BJ (cell line): Measurements from ENCODE around the gene FRMD4A. TPM values are rescaled to one million over a fixed set of nuclear protein-coding genes. Genes with fewer than 3 reads are reported as not detected.

ENCODE experiments used
- CTCF ChIA-PET: fragments of 350-600 bp; formaldehyde crosslinking; extraction: SDS; loops from one replicate; lab custom pipeline; 2021; ENCODE audit warnings: antibody characterized with exemption, inconsistent platforms; lab: Yijun Ruan, JAX
- POLR2A ChIA-PET: fragments of 300-600 bp; sonication (Branson Sonifier 250); formaldehyde crosslinking; extraction: SDS; loops from one replicate; lab custom pipeline; 2021; ENCODE audit warnings: antibody characterized with exemption; lab: Charles Lee
- DNase-seq: peaks from one replicate; pipeline ENCODE4 v3.0.0-alpha.2; 2011; ENCODE audit warnings: low read depth
- H3K27me3 ChIP-seq: 2 replicates; pipeline ENCODE4 v1.6.0; 2011; ENCODE audit warnings: low read length; ENCODE audit not compliant: control insufficient read depth, insufficient read depth
- H3K36me3 ChIP-seq: 2 replicates; pipeline ENCODE4 v1.5.1; 2011; ENCODE audit warnings: low read length; ENCODE audit not compliant: control insufficient read depth, insufficient read depth
- H3K4me3 ChIP-seq: 2 replicates; pipeline ENCODE4 v1.5.1; 2011; ENCODE audit warnings: low read depth, mild to moderate bottlenecking, control low read depth, low read length
- polyA plus RNA-seq: library from polyadenylated mRNA; depleted of rRNA; stranded (reverse); fragments of >200 nt; gene quantifications from 2 replicates; pipeline ENCODE4 v1.2.3, GENCODE V29; 2011
- TF ChIP-seq, protein P1 (sequence below): IDR thresholded peaks from 2 replicates; pipeline ENCODE4 v1.5.1; 2011; ENCODE audit warnings: low read depth, mild to moderate bottlenecking, control low read depth, inconsistent platforms, low read length, moderate library complexity; ENCODE audit not compliant: insufficient read depth

The FRMD4A gene
- polyA plus RNA-seq, 1 experiment: 31.6 TPM

DNA sequence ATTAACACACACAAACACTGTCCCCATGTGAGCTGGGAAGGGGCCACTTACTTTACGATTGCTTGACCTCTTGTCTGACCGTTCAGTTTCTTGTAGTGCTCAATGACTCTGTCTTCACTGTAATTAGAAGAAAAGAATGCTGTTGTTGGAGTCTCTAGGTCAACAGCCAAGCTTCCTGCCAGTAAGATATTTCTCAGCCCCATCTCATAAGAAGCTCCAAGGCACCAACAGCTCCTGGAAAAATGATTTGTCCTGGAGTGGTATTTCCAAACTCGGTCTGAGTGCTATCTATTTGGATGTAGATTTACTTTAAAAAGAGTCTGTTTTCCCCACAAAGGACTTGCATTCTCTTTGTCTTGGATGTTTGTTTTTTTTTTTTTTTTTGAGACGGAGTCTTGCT, 590.3 kb downstream of the FRMD4A start:
- TF ChIP-seq, protein P1, sequence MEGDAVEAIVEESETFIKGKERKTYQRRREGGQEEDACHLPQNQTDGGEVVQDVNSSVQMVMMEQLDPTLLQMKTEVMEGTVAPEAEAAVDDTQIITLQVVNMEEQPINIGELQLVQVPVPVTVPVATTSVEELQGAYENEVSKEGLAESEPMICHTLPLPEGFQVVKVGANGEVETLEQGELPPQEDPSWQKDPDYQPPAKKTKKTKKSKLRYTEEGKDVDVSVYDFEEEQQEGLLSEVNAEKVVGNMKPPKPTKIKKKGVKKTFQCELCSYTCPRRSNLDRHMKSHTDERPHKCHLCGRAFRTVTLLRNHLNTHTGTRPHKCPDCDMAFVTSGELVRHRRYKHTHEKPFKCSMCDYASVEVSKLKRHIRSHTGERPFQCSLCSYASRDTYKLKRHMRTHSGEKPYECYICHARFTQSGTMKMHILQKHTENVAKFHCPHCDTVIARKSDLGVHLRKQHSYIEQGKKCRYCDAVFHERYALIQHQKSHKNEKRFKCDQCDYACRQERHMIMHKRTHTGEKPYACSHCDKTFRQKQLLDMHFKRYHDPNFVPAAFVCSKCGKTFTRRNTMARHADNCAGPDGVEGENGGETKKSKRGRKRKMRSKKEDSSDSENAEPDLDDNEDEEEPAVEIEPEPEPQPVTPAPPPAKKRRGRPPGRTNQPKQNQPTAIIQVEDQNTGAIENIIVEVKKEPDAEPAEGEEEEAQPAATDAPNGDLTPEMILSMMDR: no peak
- H3K36me3 ChIP-seq: peaks cover 1% of the 10 kb centered on the region
- no peak for DNase-seq
- ChIA-PET CTCF (interaction anchor here (0.6 to 1.0 kb wide), 3 partner anchors 21 to 369 kb away, joined by 3 to 4 read pairs (median 3); no protein-coding TSS in a partner anchor), POLR2A (no interaction called here)
- H3K4me3 ChIP-seq: no peak overlapping the region
- H3K27me3 ChIP-seq: no peaks in the 10 kb centered on the region

DNA sequence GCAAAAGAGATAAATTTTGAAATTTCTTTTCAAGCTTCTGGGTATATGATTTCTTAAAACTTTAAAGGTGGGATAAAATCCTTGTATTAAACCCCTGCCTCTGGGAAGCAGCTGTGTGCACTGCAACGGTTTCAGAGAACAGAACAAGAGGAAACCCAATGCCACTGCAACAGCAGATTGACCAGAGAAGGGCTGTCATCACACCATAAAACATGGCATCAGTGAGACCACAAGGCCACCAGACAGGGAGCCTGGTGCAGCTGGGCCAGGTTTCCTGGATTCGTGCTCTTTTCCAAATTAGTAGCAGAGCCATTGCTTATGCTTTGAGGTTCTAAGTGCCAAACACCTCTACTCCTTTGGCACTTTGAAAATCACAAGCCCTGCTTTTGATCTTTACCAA, 591.5 kb downstream of the FRMD4A start:
- H3K27me3 ChIP-seq: no peaks in the 10 kb centered on the region
- CTCF ChIA-PET: no interaction called here
- no peak for DNase-seq
- POLR2A ChIA-PET: no interaction called here
- H3K4me3 ChIP-seq: no peak overlapping the region
- TF ChIP-seq, protein P1: no peak
- no peaks in the 10 kb centered on the region; the same call in none of the 2 replicates for H3K36me3 ChIP-seq

DNA sequence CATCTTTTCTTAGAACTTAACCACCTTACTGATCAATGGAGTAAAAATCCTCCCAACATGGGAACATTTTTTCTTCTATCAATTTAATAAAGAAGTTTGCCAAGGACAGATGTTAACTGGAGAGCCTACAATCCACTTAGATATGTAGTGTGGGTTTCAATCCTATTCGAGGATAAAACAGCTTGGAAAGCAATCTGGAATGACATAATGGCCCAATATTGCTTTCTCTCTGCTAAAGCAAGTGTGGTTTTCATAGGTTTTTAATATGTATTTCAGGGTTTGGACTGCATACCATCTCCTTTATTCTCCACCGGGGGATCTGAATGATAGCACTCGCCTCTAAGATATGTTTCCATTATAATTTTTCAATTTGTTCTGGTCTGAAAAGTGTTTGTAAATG, 594.2 kb downstream of the FRMD4A start:
- TF ChIP-seq, protein P1: no peak
- Histone ChIP-seq H3K36me3 (peaks cover 5% of the 10 kb centered on the region), H3K27me3 (no peaks in the 10 kb centered on the region), H3K4me3 (no peak overlapping the region)
- POLR2A ChIA-PET: no interaction called here
- CTCF ChIA-PET: interaction anchor here (1.1 to 1.3 kb wide), 2 partner anchors 10 to 131 kb away, joined by 3 to 5 read pairs; no protein-coding TSS in a partner anchor
- no peak for DNase-seq

DNA sequence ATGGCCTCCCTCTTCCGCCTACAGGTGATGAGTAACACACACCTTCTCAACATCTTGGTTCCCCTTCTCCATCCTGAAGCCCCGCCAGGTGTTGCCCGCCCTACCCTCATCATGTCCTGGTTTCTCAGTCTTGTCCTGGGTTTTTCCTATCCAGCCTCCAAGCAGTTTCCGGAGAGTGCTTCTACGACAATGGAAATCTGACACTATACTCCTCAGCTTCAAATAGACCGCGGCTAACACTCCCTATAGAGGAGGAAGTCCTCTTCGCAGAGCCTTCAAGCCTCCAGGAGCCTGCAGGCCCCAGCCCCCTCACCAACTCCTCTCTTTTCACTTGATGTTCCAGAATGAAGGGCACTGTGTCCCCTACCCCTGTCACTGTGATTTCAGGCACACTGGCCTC, 596.6 kb downstream of the FRMD4A start:
- Histone ChIP-seq H3K27me3 (no peaks in the 10 kb centered on the region), H3K4me3 (no peak overlapping the region), H3K36me3 (peaks cover 5% of the 10 kb centered on the region)
- TF ChIP-seq, protein P1: no peak
- ChIA-PET CTCF (interaction anchor here (1.3 kb wide), 1 partner anchor 75 kb away, joined by 4 read pairs; no protein-coding TSS in a partner anchor), POLR2A (no interaction called here)
- DNase-seq: no peak

DNA sequence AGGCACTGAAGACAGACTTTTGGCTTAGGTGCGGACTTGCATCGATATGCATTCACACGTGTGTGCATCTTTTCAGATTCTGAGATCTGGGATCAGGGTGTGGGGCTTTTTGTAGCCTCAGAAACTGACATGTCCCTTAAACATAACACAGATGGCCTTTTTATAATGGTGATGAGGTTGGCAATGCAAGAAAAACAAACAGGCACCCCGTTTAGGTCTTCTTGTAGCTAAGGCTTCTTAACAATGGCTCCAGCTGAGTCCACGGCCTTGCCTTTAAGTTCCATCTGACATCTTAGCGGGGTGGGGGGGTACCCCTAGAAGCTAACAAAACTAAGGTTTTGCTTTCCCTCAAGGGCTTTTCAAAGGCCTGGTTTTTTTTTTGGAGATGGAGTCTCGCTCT, 597.7 kb downstream of the FRMD4A start:
- Histone ChIP-seq H3K27me3 (no peaks in the 10 kb centered on the region), H3K36me3 (peaks cover 5% of the 10 kb centered on the region; the same call in 1 of the 2 replicates), H3K4me3 (no peak overlapping the region)
- POLR2A ChIA-PET: no interaction called here
- CTCF ChIA-PET: interaction anchor here (1.3 kb wide), 1 partner anchor 74 kb away, joined by 4 read pairs; no protein-coding TSS in a partner anchor
- no peak for DNase-seq
- TF ChIP-seq, protein P1: no peak
